SH-SY5Y (cell line): ENCODE data around the gene IKZF5.

ENCODE experiments used
- GATA2 ChIP-seq: IDR thresholded peaks from 2 replicates; pipeline ENCODE4 v1.6.1; 2011; ENCODE audit warnings: mild to moderate bottlenecking, low read depth, low read length
- GATA3 ChIP-seq: IDR thresholded peaks from 2 replicates; pipeline ENCODE4 v1.6.1; 2011; ENCODE audit warnings: low read depth, mild to moderate bottlenecking, low read length, moderate library complexity

DNA sequence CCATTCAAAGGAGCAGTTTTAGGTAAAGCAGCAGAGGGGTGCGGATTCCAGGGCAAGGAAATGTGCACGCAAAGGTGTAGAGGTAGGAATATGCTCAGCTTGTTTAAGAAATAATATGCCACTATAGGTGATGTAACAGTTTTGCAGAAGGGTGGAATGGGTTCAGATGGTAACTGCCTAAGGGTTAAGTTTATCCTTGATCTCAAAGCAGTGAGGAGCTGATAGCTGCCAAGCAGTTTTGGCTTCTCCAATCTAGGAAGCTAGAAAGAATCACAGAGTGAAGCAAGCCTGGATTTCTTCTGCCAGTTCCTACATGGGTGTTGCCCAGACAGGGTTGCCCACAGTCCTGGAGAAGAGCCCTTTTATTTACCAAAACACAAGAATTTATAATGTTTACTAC, 6.2 kb upstream of the IKZF5 start:
- TF ChIP-seq GATA3 (no peak), GATA2 (no peak)
